ENCODE results near the gene PRKG2.

PRKG2 gene

GRCh38 chr4:81195475-81195874, 19.5 kb downstream of the PRKG2 start:
- no peak for TF ChIP-seq CTCF (IDR thresholded peaks at IDR 0.05)
- no peaks in the 10 kb centered on the region for H3K9me3 ChIP-seq
- H3K4me3 ChIP-seq (ENCODE audit: low read depth in 1 of 2, low read length in 1 of 2), result no peak overlapping the region
- H3K27ac ChIP-seq, result no peak overlapping the region
- H3K36me3 ChIP-seq, result no peaks in the 10 kb centered on the region
- H3K4me1 ChIP-seq (ENCODE audit: control insufficient read depth in 1 of 2, insufficient read depth in 1 of 2, low read depth in 1 of 2, low read length in 1 of 2), result peaks cover 0 to 10% of the 10 kb centered on the region in 2 experiments
- no peaks in the 10 kb centered on the region for H3K27me3 ChIP-seq

- no peaks in the 10 kb centered on the region for H3K36me3 ChIP-seq
- H3K27me3 ChIP-seq, result no peaks in the 10 kb centered on the region
- no peak for TF ChIP-seq CTCF (IDR thresholded peaks at IDR 0.05)
- H3K9me3 ChIP-seq, result no peaks in the 10 kb centered on the region
- H3K27ac ChIP-seq, result no peak overlapping the region
- no peak overlapping the region for H3K4me3 ChIP-seq (ENCODE audit: low read depth in 1 of 2, low read length in 1 of 2)
- peaks cover 0 to 10% of the 10 kb centered on the region in 2 experiments for H3K4me1 ChIP-seq (ENCODE audit: control insufficient read depth in 1 of 2, insufficient read depth in 1 of 2, low read depth in 1 of 2, low read length in 1 of 2)
Measured at GRCh38 chr4:81194286-81194685, 20.7 kb downstream of the PRKG2 start.

- Histone ChIP-seq H3K27ac (no peak overlapping the region), H3K4me1 (ENCODE audit: control insufficient read depth in 1 of 2, insufficient read depth in 1 of 2, low read depth in 1 of 2, low read length in 1 of 2) (peaks cover 0 to 9% of the 10 kb centered on the region in 2 experiments), H3K27me3 (peaks cover 22% of the 10 kb centered on the region), H3K4me3 (ENCODE audit: low read depth in 1 of 2, low read length in 1 of 2) (no peak overlapping the region), H3K9me3 (no peaks in the 10 kb centered on the region), H3K36me3 (no peaks in the 10 kb centered on the region)
- no peak for TF ChIP-seq CTCF (IDR thresholded peaks at IDR 0.05)
Measured at GRCh38 chr4:81180916-81181315, 34.1 kb downstream of the PRKG2 start.

- Histone ChIP-seq H3K4me3 (ENCODE audit: low read depth in 1 of 2, low read length in 1 of 2) (no peak overlapping the region), H3K36me3 (no peaks in the 10 kb centered on the region)
- no peak for TF ChIP-seq CTCF (IDR thresholded peaks at IDR 0.05)
Measured at GRCh38 chr4:81179326-81179725, 35.7 kb downstream of the PRKG2 start.

GRCh38 chr4:81173213-81173612, 41.8 kb downstream of the PRKG2 start:
- H3K27me3 ChIP-seq, result no peaks in the 10 kb centered on the region
- peaks cover 0 to 9% of the 10 kb centered on the region in 2 experiments for H3K4me1 ChIP-seq (ENCODE audit: control insufficient read depth in 1 of 2, insufficient read depth in 1 of 2, low read depth in 1 of 2, low read length in 1 of 2)
- no peaks in the 10 kb centered on the region for H3K36me3 ChIP-seq
- no peak overlapping the region for H3K4me3 ChIP-seq (ENCODE audit: low read depth in 1 of 2, low read length in 1 of 2)
- H3K27ac ChIP-seq, result no peak overlapping the region
- TF ChIP-seq CTCF (IDR thresholded peaks at IDR 0.05), result no peak
- H3K9me3 ChIP-seq, result no peaks in the 10 kb centered on the region

More at GRCh38 chr4:81179326-81179725, 35.7 kb downstream of the PRKG2 start:
- Histone ChIP-seq H3K9me3 (no peaks in the 10 kb centered on the region), H3K4me1 (ENCODE audit: control insufficient read depth in 1 of 2, insufficient read depth in 1 of 2, low read depth in 1 of 2, low read length in 1 of 2) (peaks cover 0 to 9% of the 10 kb centered on the region in 2 experiments), H3K27me3 (peaks cover 6% of the 10 kb centered on the region), H3K27ac (no peak overlapping the region)

Measured in neutrophil (primary cell).